ENCODE results near the gene DMBX1.

Gene DMBX1

GRCh38 chr1:46480959-46481646 lies 8.5 kb upstream of the DMBX1 start:
- Histone ChIP-seq H3K9me3 (ENCODE audit: control insufficient read depth in 5 of 5, low read length in 5 of 5) (no peaks in the 10 kb centered on the region), H3K27ac (ENCODE audit: low read depth, low read length) (no peak overlapping the region), H3K36me3 (ENCODE audit: control insufficient read depth in 5 of 5, insufficient read depth in 5 of 5, low read length in 5 of 5) (no peaks in the 10 kb centered on the region), H3K27me3 (ENCODE audit: control insufficient read depth in 5 of 5, insufficient read depth in 4 of 5, low read length in 5 of 5) (peaks cover 7 to 28% (median 24%) of the 10 kb centered on the region in 5 donors), H3K9ac (ENCODE audit: low read length in 5 of 5) (no peak overlapping the region), H3K4me3 (ENCODE audit: low read depth in 1 of 5, low read length in 5 of 5) (no peak overlapping the region), H3K4me1 (ENCODE audit: control insufficient read depth in 5 of 5, insufficient read depth in 5 of 5, low read length in 5 of 5) (peaks cover 0 to 24% (median 14%) of the 10 kb centered on the region in 5 donors)

GRCh38 chr1:46481961-46482360 lies 7.7 kb upstream of the DMBX1 start:
- H3K9me3 ChIP-seq (ENCODE audit: control insufficient read depth in 5 of 5, low read length in 5 of 5) = no peaks in the 10 kb centered on the region
- H3K36me3 ChIP-seq (ENCODE audit: control insufficient read depth in 5 of 5, insufficient read depth in 5 of 5, low read length in 5 of 5) = no peaks in the 10 kb centered on the region
- no peak overlapping the region for H3K4me3 ChIP-seq (ENCODE audit: low read depth in 1 of 5, low read length in 5 of 5)
- H3K27me3 ChIP-seq (ENCODE audit: control insufficient read depth in 5 of 5, insufficient read depth in 4 of 5, low read length in 5 of 5) = peaks cover 7 to 37% (median 29%) of the 10 kb centered on the region in 5 donors
- H3K4me1 ChIP-seq (ENCODE audit: control insufficient read depth in 5 of 5, insufficient read depth in 5 of 5, low read length in 5 of 5) = peaks cover 0 to 18% (median 10%) of the 10 kb centered on the region in 5 donors
- H3K27ac ChIP-seq (ENCODE audit: low read depth, low read length) = no peak overlapping the region
- no peak overlapping the region for H3K9ac ChIP-seq (ENCODE audit: low read length in 5 of 5)

GRCh38 chr1:46483589-46483988 lies 6.0 kb upstream of the DMBX1 start:
- Histone ChIP-seq H3K27me3 (ENCODE audit: control insufficient read depth in 5 of 5, insufficient read depth in 4 of 5, low read length in 5 of 5) (peaks cover 7 to 51% (median 41%) of the 10 kb centered on the region in 5 donors), H3K27ac (ENCODE audit: low read depth, low read length) (no peak overlapping the region), H3K9ac (ENCODE audit: low read length in 5 of 5) (no peak overlapping the region), H3K36me3 (ENCODE audit: control insufficient read depth in 5 of 5, insufficient read depth in 5 of 5, low read length in 5 of 5) (no peaks in the 10 kb centered on the region), H3K4me3 (ENCODE audit: low read depth in 1 of 5, low read length in 5 of 5) (no peak overlapping the region), H3K4me1 (ENCODE audit: control insufficient read depth in 5 of 5, insufficient read depth in 5 of 5, low read length in 5 of 5) (peaks cover 0 to 10% (median 7%) of the 10 kb centered on the region in 5 donors), H3K9me3 (ENCODE audit: control insufficient read depth in 5 of 5, low read length in 5 of 5) (no peaks in the 10 kb centered on the region)

- Histone ChIP-seq H3K9me3 (ENCODE audit: control insufficient read depth in 5 of 5, low read length in 5 of 5) (no peaks in the 10 kb centered on the region), H3K4me1 (ENCODE audit: control insufficient read depth in 5 of 5, insufficient read depth in 5 of 5, low read length in 5 of 5) (peaks cover 0 to 22% (median 16%) of the 10 kb centered on the region in 5 donors), H3K27me3 (ENCODE audit: control insufficient read depth in 5 of 5, insufficient read depth in 4 of 5, low read length in 5 of 5) (peaks cover 15 to 60% (median 51%) of the 10 kb centered on the region in 5 donors), H3K36me3 (ENCODE audit: control insufficient read depth in 5 of 5, insufficient read depth in 5 of 5, low read length in 5 of 5) (no peaks in the 10 kb centered on the region), H3K9ac (ENCODE audit: low read length in 5 of 5) (no peak overlapping the region), H3K27ac (ENCODE audit: low read depth, low read length) (no peak overlapping the region), H3K4me3 (ENCODE audit: low read depth in 1 of 5, low read length in 5 of 5) (no peak overlapping the region)
These were observed 4.7 kb upstream of the DMBX1 start for GRCh38 chr1:46484783-46485490.

- peaks cover 23 to 69% (median 59%) of the 10 kb centered on the region in 5 donors for H3K27me3 ChIP-seq (ENCODE audit: control insufficient read depth in 5 of 5, insufficient read depth in 4 of 5, low read length in 5 of 5)
These were observed 3.8 kb upstream of the DMBX1 start for GRCh38 chr1:46485564-46486431.

GRCh38 chr1:46486432-46487015 lies 3.1 kb upstream of the DMBX1 start:
- Histone ChIP-seq H3K4me3 (ENCODE audit: low read depth in 1 of 5, low read length in 5 of 5) (no peak overlapping the region), H3K27ac (ENCODE audit: low read depth, low read length) (no peak overlapping the region), H3K36me3 (ENCODE audit: control insufficient read depth in 5 of 5, insufficient read depth in 5 of 5, low read length in 5 of 5) (no peaks in the 10 kb centered on the region), H3K9ac (ENCODE audit: low read length in 5 of 5) (no peak overlapping the region), H3K9me3 (ENCODE audit: control insufficient read depth in 5 of 5, low read length in 5 of 5) (no peaks in the 10 kb centered on the region), H3K27me3 (ENCODE audit: control insufficient read depth in 5 of 5, insufficient read depth in 4 of 5, low read length in 5 of 5) (peaks cover 30 to 72% (median 66%) of the 10 kb centered on the region in 5 donors), H3K4me1 (ENCODE audit: control insufficient read depth in 5 of 5, insufficient read depth in 5 of 5, low read length in 5 of 5) (peaks cover 0 to 24% (median 22%) of the 10 kb centered on the region in 5 donors)

More at GRCh38 chr1:46485564-46486431, 3.8 kb upstream of the DMBX1 start:
- Histone ChIP-seq H3K9me3 (ENCODE audit: control insufficient read depth in 5 of 5, low read length in 5 of 5) (no peaks in the 10 kb centered on the region), H3K4me1 (ENCODE audit: control insufficient read depth in 5 of 5, insufficient read depth in 5 of 5, low read length in 5 of 5) (peaks cover 0 to 29% (median 24%) of the 10 kb centered on the region in 5 donors), H3K9ac (ENCODE audit: low read length in 5 of 5) (no peak overlapping the region), H3K36me3 (ENCODE audit: control insufficient read depth in 5 of 5, insufficient read depth in 5 of 5, low read length in 5 of 5) (no peaks in the 10 kb centered on the region), H3K4me3 (ENCODE audit: low read depth in 1 of 5, low read length in 5 of 5) (no peak overlapping the region), H3K27ac (ENCODE audit: low read depth, low read length) (no peak overlapping the region)

- H3K27me3 ChIP-seq (ENCODE audit: control insufficient read depth in 5 of 5, insufficient read depth in 4 of 5, low read length in 5 of 5) = peaks cover 43 to 84% (median 79%) of the 10 kb centered on the region in 5 donors
- H3K36me3 ChIP-seq (ENCODE audit: control insufficient read depth in 5 of 5, insufficient read depth in 5 of 5, low read length in 5 of 5) = no peaks in the 10 kb centered on the region
- peaks cover 0 to 22% (median 22%) of the 10 kb centered on the region in 5 donors for H3K4me1 ChIP-seq (ENCODE audit: control insufficient read depth in 5 of 5, insufficient read depth in 5 of 5, low read length in 5 of 5)
- no peak overlapping the region for H3K27ac ChIP-seq (ENCODE audit: low read depth, low read length)
- no peaks in the 10 kb centered on the region for H3K9me3 ChIP-seq (ENCODE audit: control insufficient read depth in 5 of 5, low read length in 5 of 5)
- H3K9ac ChIP-seq (ENCODE audit: low read length in 5 of 5) = no peak overlapping the region
- no peak overlapping the region for H3K4me3 ChIP-seq (ENCODE audit: low read depth in 1 of 5, low read length in 5 of 5)
These were observed 1.8 kb upstream of the DMBX1 start for GRCh38 chr1:46487818-46488218.

GRCh38 chr1:46488343-46489168 lies 1.1 kb upstream of the DMBX1 start:
- Histone ChIP-seq H3K9ac (ENCODE audit: low read length in 5 of 5) (no peak overlapping the region), H3K27me3 (ENCODE audit: control insufficient read depth in 5 of 5, insufficient read depth in 4 of 5, low read length in 5 of 5) (peaks cover 49 to 90% (median 81%) of the 10 kb centered on the region in 5 donors), H3K27ac (ENCODE audit: low read depth, low read length) (no peak overlapping the region), H3K36me3 (ENCODE audit: control insufficient read depth in 5 of 5, insufficient read depth in 5 of 5, low read length in 5 of 5) (no peaks in the 10 kb centered on the region), H3K4me3 (ENCODE audit: low read depth in 1 of 5, low read length in 5 of 5) (no peak overlapping the region), H3K4me1 (ENCODE audit: control insufficient read depth in 5 of 5, insufficient read depth in 5 of 5, low read length in 5 of 5) (peaks cover 0 to 22% (median 22%) of the 10 kb centered on the region in 5 donors), H3K9me3 (ENCODE audit: control insufficient read depth in 5 of 5, low read length in 5 of 5) (no peaks in the 10 kb centered on the region)

GRCh38 chr1:46489169-46489637 lies 433 bp upstream of the DMBX1 start:
- peaks cover 56 to 91% (median 83%) of the 10 kb centered on the region in 5 donors for H3K27me3 ChIP-seq (ENCODE audit: control insufficient read depth in 5 of 5, insufficient read depth in 4 of 5, low read length in 5 of 5)
- no peak overlapping the region for H3K9ac ChIP-seq (ENCODE audit: low read length in 5 of 5)
- H3K4me1 ChIP-seq (ENCODE audit: control insufficient read depth in 5 of 5, insufficient read depth in 5 of 5, low read length in 5 of 5) = peaks cover 0 to 22% (median 22%) of the 10 kb centered on the region in 5 donors
- no peaks in the 10 kb centered on the region for H3K36me3 ChIP-seq (ENCODE audit: control insufficient read depth in 5 of 5, insufficient read depth in 5 of 5, low read length in 5 of 5)
- peak overlapping the region in 1 of 5 donors; percentile 43 for H3K4me3 ChIP-seq (ENCODE audit: low read depth in 1 of 5, low read length in 5 of 5)
- no peaks in the 10 kb centered on the region for H3K9me3 ChIP-seq (ENCODE audit: control insufficient read depth in 5 of 5, low read length in 5 of 5)
- H3K27ac ChIP-seq (ENCODE audit: low read depth, low read length) = no peak overlapping the region

Data from subcutaneous abdominal adipose tissue (tissue), 5 donors.